GM21619 (cell line): Measurements from ENCODE around the gene ADAMTS17.

Source experiments
- ATAC-seq: cut with Tn5 transposase; IDR thresholded peaks from one replicate; pipeline ENCODE4 v1.9.1; 2021; ENCODE audit not compliant: unreplicated experiment

The ADAMTS17 gene

DNA sequence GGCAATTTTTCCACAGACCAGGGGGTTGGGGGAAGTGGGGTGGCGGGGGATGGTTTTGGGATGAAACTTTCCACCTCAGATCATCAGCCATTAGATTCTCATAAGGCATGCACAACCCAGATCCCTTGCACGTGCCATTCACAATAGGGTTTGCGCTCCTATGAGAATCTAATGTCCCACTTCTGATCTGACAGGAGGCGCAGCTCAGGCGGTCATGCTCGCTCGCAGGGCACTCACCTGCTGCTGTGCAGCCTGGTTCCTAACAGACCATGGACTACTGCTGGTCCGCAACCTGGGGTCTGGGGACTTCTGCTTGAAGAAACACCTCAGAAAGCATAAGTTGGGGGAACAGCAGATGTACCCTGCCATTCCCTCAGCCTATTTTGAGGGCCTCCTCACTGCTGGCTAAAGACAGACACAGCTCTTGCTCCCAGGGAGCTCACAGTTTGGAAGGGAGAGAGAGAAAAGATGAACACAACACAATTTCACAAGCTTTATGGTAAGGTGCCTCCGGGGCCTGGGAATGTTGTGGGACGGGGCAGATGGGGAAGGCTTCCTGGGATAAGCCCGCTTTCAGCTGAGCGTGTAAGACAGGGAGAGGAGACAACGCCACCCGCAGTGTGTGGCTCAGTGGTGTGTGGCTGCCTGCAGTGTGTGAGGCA lies 285.2 kb downstream of the ADAMTS17 start:
- no peak for ATAC-seq

DNA sequence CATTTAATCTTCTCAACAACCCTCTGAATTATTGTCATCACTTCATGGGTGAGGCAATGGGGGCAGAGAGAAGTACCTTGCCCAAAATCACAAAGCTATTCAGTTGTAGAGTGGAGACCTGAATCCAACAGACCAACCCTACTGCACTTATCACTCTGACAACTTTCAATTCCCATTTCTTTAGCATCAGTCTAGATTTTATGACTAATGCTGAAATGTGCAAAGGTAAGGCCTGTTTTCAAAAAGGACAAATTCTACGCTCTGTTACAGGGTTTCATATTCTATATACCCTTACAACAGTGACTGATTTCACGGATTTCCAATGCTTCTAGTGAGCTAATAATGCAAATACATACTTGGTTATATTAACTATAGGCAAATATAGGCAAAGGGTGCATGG lies 286.0 kb downstream of the ADAMTS17 start:
- ATAC-seq, result no peak

DNA sequence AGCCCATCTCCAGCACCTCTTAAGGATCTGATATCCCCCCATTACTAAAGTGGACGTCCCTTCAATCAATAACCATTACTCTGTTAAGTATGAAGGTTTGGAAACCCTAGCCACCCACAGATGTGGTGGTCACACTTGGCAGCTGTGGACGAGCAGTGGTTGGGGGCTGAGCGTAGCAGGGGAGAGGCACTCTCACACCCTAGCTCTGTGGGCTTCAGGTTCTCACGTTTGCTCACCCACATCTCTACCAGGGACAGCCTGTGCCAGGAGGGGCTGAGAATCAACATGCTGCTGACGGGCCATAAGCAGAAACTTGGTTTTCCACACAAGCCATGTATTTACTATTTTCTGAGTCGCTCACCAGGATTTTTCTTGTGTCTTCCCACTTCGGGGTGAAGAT lies 287.2 kb downstream of the ADAMTS17 start:
- ATAC-seq, result no peak

DNA sequence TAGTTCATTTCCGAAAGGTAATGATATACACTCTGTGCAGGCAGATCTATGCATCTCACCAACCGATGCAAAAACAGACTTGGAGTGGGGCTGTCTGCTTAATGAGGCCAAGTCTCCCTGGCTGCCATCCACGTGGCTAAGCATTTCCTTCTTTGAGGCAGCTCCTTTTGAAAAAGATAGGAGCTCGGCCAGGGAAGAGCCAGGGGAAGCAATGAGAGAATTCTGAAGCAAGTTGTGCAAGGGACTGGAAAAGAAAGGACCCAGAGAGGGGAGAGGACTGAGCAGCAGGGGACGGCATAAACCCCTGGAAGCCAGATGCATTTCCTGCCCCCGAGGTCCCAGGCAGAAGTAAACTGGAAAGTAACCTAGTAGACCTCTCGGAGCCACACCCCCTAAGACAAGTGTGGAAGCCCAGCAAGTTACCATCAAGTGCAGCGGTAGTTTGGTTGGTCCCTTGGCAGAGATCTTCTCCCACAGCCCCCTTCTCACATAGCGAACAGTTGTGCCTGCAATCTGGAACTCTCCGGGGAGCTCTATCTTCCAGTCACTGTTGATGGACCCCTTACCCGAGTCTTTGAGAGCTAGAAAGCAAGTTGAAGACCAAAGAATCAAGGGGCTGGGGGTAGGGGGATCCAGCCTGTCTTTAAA lies 288.2 kb downstream of the ADAMTS17 start:
- no peak for ATAC-seq

DNA sequence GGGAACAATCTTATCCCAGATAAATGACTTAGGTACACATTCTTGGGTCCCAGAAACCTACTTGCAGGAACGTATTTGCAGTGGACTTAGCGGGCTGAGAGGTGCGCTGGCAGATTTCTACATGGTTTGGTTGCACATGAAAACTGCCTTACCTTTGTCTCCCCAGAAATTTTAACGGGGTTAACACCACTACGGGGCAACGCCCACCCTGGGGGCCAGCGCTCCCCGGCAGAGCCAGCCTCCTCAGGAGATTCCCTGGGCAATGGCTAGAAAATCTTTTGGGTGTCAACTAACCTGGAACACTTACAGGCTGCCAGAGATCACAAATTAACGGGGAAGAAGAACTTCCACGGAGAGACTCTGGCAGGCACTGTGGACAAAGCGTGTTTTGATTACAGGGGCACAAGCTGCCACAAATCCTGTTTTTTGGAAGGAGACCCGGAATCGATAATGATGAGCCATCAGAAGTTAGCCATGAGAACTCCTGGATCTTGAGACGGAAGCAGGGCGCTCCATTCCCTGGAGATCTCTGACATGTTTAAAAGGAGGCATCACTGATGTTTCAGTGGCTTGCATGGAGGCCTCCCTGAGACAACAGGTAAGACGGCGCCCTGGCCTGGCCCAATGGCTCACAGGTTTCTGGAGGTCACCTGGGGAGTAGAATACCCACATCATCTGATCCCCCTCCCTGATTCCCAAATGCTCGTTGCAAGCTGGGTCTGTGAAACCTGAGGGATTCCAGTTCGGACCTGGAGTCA lies 288.9 kb downstream of the ADAMTS17 start:
- ATAC-seq, result no peak

DNA sequence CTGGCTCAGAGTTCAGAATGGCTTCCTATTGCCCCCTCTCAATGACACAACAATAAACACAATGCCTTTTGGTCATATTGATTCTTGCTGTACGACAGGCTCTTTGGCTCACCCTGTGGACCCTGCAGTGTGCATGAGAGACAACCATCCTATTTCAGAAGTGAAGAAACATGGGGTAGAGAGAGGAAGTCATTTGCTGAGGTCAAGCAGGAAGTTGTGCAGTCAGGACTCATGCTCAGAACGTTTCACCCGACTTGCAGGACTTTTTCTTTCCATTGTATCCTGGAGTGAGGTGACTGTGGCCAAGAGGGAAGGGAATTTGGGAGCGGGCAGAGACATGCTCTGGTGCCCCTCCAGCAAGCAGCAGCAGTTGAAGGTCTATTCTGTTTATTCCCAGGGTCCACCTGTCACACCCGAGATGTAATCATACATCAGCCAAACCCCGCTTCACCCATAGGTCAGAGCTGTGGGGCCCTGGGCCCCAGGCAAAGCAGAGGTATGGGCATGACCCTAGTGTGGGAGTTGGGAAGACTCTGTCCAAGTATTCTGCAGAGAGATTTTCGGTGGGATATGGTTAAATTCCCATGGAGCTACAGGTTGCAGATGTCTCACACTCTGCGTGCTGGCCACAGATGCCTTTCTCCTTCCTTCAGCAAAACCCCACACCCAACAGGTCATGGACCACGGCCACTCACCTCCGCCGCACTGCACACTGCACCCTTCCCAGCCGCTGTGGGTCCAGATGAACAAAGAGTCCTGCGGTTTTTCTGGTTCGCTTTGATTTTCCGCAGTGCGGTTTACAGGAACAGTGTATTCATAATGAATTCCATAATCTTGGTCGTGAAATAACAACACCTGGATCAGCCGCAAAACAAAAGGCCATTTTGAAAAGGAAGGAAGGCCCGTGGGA lies 290.6 kb downstream of the ADAMTS17 start:
- no peak for ATAC-seq

DNA sequence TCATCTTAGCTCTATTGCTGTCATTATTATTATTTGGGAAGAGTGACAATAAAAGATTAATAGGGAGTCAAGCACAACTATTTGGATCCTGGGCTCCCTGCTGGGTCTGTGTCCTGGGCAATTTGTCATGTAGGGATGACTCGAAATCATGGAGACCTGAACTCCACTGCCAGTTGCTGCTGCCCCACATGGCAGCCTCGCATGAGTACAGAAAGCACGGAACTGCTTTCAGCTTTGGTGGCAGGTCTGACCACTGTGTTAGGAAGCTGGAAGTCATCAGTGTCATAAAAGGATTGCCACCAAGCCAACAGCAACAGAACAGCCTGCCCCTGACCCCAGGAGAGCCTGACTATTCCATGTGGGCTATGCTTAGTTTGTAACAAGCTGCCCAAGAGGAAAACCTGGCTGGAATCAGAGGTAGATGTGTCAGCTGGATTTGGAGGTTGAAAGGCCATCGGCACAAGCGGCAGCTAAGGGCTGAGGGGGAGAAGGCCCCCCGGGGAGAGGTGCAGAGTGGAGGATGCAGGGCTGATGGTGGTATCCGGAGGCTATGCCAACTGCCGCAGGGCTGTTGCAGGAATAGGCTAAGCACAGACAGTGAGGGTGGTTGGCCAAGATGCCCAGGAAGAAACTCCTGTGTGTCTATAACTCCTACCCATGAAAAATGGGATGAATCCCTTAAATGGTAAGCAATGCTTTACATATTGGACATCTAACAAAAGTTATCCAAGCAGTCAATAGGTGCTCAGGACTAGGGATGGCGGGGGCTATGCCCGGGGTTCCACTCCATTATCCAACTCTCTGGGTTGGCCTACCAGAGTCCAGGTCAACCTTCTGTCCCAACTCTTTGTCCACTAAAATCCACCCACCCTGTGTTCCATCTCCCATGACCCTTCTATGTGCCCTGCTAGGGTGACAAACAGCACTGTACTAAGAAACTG lies 291.6 kb downstream of the ADAMTS17 start:
- no peak for ATAC-seq

DNA sequence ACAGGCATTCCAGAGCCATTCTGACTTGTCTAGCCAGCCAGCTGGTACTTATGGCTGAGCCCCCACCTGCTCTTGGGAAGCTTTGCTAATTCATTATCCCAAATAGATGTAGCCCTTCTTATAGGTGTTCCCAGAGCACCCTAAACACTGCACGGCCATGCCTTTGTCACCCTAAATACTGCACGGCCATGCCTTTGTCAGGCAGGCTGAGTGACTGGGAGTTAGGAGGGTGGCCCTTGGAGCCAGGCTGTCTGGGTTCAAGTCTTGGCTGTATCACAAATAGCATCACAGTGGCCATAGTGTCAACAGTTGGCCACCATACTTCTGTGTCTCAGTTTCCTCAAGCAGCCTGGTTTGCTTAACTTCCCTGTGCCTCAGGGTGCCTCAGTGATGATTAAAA lies 292.3 kb downstream of the ADAMTS17 start:
- no peak for ATAC-seq

DNA sequence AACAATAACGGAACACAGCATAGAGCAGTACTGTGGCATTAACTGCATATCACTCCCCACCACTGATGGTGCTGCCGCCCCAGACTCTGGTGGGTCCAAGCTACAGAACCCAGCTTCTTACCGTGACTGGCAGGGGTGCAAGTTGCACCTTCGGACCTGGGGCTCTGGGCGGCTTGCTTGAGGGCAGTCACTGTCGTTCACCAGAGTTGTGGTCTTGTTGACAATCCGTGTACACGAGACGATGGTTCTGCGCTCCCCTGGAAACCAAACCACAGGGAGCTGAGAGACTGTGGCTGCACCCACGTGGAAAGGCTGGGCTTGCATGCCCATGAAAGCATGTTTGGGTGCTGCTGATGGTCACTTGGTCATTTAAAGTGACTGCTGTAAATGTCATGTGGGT lies 293.0 kb downstream of the ADAMTS17 start:
- ATAC-seq, result no peak

DNA sequence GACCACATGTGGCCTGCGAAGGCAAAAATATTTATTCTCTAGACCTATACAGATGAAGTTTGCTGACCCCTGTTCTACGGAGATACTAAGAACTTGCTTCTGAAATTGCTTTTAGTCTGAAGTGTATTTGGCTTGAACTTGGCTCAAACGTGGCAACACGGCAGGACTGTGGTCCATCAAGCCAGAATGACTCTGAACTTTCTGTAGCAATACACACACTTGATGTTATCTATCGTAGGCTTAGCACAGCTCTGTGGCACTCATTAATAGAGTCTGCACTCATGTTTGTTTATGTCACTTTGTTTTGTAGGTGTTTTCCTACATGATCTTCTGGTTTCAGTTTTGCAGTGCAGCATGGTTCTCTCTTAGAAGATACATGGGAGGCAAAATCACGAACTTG lies 298.1 kb downstream of the ADAMTS17 start:
- no peak for ATAC-seq

DNA sequence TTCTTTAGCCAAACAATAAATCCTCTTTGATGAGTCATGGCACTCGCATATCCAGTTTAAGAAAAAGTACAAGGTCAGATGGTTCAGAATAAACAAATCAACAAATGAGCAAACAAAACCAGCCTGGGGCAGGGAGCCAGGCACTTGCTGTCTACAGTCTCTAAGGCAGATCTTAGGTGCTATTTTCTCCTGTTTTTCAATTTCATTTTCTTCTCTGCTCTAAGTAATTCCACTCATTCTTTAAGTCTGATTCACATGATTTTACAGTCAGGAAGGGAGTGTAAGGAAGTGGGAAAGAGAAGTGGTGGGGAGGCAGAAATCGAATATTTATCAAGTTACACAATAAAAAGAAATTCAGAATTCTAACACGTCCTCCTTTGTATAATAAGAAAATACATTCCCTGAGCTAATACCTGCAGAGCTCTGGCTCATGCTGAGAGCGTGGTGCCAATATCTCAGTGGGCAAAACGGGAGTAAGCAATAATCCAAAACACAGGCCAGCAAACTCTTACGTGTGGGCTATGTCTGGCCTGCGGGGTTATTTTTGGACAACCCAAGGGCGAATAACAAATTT lies 298.6 kb downstream of the ADAMTS17 start:
- ATAC-seq, result no peak

DNA sequence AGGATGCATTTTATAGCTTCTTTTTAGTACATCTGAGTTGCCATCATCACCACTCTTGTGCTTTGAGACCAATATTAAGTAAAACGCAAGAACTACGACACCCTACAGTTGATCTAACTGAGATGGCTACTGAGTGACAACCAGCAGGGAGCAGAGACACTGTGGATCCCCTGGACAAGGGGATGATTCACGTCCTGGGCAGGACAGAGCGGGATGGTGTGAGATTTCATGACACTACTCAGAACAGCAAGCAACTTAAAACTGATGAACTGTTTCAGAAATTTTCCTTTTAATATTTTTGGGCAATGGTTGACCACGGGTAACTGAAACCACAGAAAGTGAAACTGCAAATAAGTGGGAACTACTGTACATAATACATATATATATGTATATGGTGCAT lies 299.2 kb downstream of the ADAMTS17 start:
- ATAC-seq, result no peak

DNA sequence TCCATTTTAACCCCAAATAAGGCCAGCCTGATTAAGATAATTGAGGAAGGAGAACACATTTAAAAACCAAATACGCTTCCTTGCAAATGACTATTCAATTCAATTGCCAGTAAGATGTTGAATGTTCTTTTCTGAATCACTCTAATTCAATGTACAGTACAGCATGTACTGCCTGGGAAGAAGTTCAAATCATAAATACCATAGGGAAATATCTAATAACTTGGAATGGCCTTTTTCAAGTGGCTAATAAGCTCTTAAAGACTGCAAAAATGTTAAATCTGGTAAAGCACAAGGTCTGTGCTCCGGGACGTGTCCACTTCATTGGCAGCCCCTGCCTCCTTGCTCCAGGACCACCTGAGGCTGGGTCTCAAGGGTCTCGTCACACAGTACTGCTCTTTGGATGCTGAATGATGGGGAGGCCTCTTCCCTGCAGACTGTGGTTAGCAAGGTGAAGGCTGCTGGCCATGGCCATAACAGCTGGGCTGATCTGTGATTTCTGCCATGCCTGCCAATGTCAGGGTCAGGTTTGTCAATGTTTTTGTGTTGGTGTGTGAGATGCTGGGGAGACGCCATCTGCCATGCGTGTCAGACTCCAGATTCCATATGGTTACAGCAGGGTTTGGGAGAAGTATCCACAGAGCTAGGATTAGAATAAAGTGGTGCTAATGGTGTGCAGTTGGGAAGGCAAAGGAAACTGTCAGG lies 300.5 kb downstream of the ADAMTS17 start:
- ATAC-seq, result no peak

DNA sequence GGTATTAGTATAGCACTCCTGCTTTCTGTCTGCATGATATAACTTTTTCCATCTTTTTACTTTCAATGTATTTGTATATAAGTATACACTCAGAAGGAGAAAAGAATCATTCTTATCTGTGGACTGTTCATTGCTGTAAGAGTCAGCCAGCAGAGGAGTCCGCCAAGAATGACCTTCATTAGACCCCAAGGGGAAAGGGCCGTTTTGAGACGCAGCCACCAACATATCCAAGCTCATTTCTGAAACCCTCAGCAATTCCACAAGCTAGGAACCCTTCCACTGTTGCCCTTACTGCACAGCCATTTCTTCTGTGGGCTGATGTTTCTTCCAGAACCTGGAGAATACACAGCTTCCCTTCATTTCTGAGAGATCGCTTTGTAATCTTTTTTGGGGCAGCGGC lies 301.8 kb downstream of the ADAMTS17 start:
- no peak for ATAC-seq

DNA sequence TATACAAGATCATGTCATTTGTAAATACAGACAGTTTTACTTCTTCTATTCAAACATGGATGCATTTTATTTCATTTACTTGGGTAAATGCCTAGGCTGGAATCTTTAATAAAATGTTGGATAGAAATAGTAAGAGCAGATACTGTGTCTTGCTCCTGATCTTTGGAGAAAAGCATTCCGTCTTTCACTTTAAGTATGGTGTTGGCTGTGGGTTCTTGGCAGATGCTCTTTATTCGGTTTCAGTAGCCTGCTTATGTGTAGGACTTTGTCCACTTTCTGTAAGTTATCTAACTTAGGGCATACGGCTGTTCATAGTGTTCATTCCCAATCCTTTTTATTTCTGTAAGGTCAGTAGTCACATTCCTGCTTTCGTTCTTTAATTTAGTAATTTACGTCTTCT lies 303.0 kb downstream of the ADAMTS17 start:
- ATAC-seq, result no peak

DNA sequence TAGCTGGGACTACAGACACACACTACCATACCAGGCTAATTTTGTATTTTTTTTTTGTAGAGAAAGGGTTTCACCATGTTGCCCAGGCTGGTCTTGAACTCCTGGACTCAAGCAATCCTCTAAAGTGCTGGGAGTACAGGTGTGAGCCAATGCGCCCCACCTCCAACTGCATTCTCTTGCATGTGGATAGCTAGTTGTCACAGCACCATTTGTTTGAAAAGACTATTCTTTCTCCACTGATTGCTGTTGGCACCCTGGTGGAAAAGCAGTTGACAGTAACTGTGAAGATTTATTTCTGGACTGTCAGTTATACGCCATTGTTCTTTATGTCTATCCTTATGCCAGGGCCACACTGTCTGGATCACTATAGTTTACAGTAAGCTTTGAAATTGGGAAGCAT lies 303.9 kb downstream of the ADAMTS17 start:
- no peak for ATAC-seq

DNA sequence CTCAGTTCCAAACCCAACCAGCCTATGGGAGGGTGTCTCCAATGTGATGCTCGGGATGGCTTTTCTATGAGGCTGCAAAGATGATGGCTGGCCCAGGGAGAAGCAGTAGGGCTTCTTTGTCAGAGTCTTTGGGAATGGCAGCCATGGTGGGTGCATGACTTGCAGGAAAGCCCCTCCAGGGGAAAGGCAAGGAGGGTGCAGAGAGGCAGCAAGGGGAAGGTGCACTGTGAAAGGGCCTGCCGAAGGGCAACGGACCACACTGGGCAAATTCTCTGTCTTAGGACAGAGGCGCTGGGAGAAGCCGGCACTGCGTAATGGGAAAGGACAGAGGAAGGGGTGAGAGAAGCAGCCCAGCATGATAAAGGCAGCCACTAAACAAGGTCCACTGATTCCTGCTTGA lies 305.8 kb downstream of the ADAMTS17 start:
- ATAC-seq, result no peak

DNA sequence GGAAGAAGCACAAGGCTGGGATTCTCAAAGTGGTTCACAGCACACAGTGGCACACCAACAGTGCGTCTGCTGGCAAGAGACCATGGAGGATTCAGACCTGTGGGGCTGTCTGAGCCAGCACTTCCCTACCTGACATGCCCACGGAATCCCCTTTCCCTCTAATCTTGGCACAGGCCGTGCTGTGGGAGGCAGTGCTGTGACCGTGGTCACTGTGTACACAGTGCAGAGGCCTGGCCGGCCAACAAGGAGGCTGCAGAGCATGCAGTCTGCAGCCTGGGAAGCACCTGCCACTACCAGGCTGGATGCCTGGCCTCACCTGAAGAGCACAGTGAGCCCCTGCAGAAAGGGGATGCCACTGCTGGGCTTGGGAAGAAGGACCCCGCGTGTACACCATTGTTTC lies 307.6 kb downstream of the ADAMTS17 start:
- no peak for ATAC-seq

DNA sequence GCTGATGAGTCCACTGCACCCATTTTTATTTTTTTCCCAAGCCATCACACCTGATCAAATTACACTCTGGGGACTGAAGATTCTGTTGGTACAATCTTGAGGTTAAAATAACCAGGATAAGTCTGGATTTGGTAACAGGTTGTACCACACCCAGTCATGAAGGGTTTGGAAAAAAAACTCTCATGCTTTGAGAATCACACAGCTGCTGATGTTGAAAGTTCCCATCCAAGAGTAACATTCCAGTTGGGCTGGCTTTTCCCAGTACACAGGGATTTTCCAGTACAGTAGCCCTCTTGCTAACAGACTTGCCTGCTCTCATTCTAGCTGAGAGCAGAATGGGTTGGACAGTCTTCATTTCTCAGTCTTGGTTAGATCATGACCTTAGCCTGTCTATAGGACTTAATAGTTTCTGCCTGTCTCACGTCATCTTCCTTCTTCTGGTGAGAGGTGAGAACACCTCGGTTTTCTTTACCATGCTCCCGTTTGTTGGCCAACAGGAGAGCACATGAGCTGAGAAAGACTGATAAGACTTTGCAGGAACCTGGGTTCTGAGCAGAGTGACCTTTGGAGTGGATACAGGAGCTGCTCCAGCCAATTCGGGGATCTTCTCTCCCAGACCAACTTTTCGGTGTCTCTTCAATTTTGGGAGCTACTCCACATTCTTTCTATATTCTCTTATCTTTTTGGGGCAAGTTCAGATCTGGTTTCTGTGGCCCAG lies 308.5 kb downstream of the ADAMTS17 start:
- no peak for ATAC-seq
